Anterior cingulate cortex (tissue), 58 donors: Measurements from ENCODE around the gene RNU6-8.

Source experiments
- DNase-seq, 58 donors: peaks; one replicate each; lab custom pipeline; 2025; lab: John Stamatoyannopoulos, UW

Gene RNU6-8

GRCh38 chr14:32205984-32206383 is 2.9 kb upstream of the RNU6-8 start:
- no peak for DNase-seq

GRCh38 chr14:32205554-32205953 is 2.5 kb upstream of the RNU6-8 start:
- DNase-seq: no peak

- peak in 9 of 58 donors; percentile 1 to 38 (median 6) for DNase-seq
These were observed 874 bp upstream of the RNU6-8 start for GRCh38 chr14:32203928-32204357.

- peak in 4 of 58 donors; percentile 23 to 60 (median 44) for DNase-seq
These were observed 525 bp downstream of the RNU6-8 start for GRCh38 chr14:32202491-32202997.

- peak in 27 of 58 donors; percentile 2 to 67 (median 36) for DNase-seq
These were observed 1.1 kb downstream of the RNU6-8 start, which contains the start of gene RNU6-7 for GRCh38 chr14:32201816-32202490. RNU6-7 (plus strand) TSS chr14:32202045.

- DNase-seq: peak in 56 of 58 donors; percentile 11 to 81 (median 61)
These were observed 1.8 kb downstream of the RNU6-8 start for GRCh38 chr14:32201193-32201815.

- DNase-seq: no peak
These were observed 2.5 kb downstream of the RNU6-8 start for GRCh38 chr14:32200368-32201192.

- no peak for DNase-seq
These were observed 5.2 kb downstream of the RNU6-8 start for GRCh38 chr14:32197919-32198318.

GRCh38 chr14:32195636-32196035 is 7.4 kb downstream of the RNU6-8 start:
- no peak for DNase-seq

GRCh38 chr14:32193532-32193931 is 9.5 kb downstream of the RNU6-8 start:
- no peak for DNase-seq

GRCh38 chr14:32192712-32193373 is 10.2 kb downstream of the RNU6-8 start:
- no peak for DNase-seq

GRCh38 chr14:32190673-32191072 is 12.4 kb downstream of the RNU6-8 start:
- DNase-seq: no peak

GRCh38 chr14:32189811-32190210 is 13.3 kb downstream of the RNU6-8 start:
- DNase-seq: no peak

- DNase-seq: no peak
These were observed 16.8 kb downstream of the RNU6-8 start for GRCh38 chr14:32186248-32186647.

GRCh38 chr14:32185097-32185496 is 18.0 kb downstream of the RNU6-8 start:
- DNase-seq: no peak

GRCh38 chr14:32183151-32184058 is 19.7 kb downstream of the RNU6-8 start:
- DNase-seq: no peak

- DNase-seq: no peak
These were observed 31.6 kb downstream of the RNU6-8 start for GRCh38 chr14:32171469-32171868.

- DNase-seq: no peak
These were observed 33.9 kb downstream of the RNU6-8 start for GRCh38 chr14:32169191-32169590.

GRCh38 chr14:32167907-32168306 is 35.2 kb downstream of the RNU6-8 start:
- DNase-seq: no peak
